BE2C (cell line): ENCODE data around the gene SPECC1L.

ENCODE experiments used
- DNase-seq: peaks from one replicate; pipeline ENCODE4 v3.0.0-alpha.2; 2020
- H3K27me3 ChIP-seq: fragments of 250-450 bp; sonication (Bioruptor Pico); 2 replicates; pipeline ENCODE4 v1.5.1; 2020; ENCODE audit warnings: mild to moderate bottlenecking
- H3K36me3 ChIP-seq: fragments of 250-450 bp; sonication (Bioruptor Pico); 2 replicates; pipeline ENCODE4 v1.5.1; 2020; ENCODE audit warnings: mild to moderate bottlenecking
- H3K4me1 ChIP-seq: fragments of 250-450 bp; sonication (Bioruptor Pico); 2 replicates; pipeline ENCODE4 v1.5.1; 2020
- H3K4me3 ChIP-seq: 2 replicates; pipeline ENCODE4 v1.5.1; 2011; ENCODE audit warnings: low read depth, low read length
- H3K9me3 ChIP-seq: fragments of 250-450 bp; sonication (Bioruptor Pico); 2 replicates; pipeline ENCODE4 v1.5.1; 2020
- TF ChIP-seq, protein P1 (sequence below): IDR thresholded peaks from 2 replicates; pipeline ENCODE4 v1.5.1; 2012; ENCODE audit warnings: mild to moderate bottlenecking, low read depth, low read length

The SPECC1L gene

DNA sequence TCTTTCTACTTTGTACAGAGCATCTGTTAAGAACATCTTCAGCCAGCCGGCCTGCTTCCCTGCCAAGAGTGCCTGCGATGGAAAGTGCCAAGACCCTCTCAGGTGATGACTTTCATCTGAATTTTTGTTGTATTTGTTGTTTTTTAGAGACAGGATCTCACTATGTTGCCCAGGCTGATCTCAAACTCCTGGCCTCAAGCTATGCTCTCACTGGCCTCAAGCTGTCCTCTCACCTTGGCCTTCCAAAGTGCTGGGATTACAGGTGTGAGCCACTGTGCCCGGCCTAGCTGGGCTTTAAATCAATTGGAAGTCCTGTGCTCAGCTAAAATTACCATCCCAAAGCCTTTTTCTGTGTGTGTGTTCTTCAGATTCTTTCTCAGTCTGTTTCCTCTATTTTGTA, 92.6 kb downstream of the SPECC1L start:
- Histone ChIP-seq H3K27me3 (no peaks in the 10 kb centered on the region), H3K4me1 (peaks cover 2% of the 10 kb centered on the region; the same call in 1 of the 2 replicates), H3K9me3 (no peaks in the 10 kb centered on the region), H3K36me3 (peaks cover 58% of the 10 kb centered on the region), H3K4me3 (no peak overlapping the region)
- TF ChIP-seq, protein P1, sequence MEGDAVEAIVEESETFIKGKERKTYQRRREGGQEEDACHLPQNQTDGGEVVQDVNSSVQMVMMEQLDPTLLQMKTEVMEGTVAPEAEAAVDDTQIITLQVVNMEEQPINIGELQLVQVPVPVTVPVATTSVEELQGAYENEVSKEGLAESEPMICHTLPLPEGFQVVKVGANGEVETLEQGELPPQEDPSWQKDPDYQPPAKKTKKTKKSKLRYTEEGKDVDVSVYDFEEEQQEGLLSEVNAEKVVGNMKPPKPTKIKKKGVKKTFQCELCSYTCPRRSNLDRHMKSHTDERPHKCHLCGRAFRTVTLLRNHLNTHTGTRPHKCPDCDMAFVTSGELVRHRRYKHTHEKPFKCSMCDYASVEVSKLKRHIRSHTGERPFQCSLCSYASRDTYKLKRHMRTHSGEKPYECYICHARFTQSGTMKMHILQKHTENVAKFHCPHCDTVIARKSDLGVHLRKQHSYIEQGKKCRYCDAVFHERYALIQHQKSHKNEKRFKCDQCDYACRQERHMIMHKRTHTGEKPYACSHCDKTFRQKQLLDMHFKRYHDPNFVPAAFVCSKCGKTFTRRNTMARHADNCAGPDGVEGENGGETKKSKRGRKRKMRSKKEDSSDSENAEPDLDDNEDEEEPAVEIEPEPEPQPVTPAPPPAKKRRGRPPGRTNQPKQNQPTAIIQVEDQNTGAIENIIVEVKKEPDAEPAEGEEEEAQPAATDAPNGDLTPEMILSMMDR, result no peak
- no peak for DNase-seq

- Histone ChIP-seq H3K9me3 (no peaks in the 10 kb centered on the region), H3K36me3 (peaks cover 87% of the 10 kb centered on the region), H3K27me3 (no peaks in the 10 kb centered on the region), H3K4me3 (no peak overlapping the region), H3K4me1 (no peaks in the 10 kb centered on the region)
- DNase-seq, result no peak
- TF ChIP-seq, protein P1, result no peak
Measured at GRCh38 chr22:24366701-24367100, 96.1 kb downstream of the SPECC1L start.

DNA sequence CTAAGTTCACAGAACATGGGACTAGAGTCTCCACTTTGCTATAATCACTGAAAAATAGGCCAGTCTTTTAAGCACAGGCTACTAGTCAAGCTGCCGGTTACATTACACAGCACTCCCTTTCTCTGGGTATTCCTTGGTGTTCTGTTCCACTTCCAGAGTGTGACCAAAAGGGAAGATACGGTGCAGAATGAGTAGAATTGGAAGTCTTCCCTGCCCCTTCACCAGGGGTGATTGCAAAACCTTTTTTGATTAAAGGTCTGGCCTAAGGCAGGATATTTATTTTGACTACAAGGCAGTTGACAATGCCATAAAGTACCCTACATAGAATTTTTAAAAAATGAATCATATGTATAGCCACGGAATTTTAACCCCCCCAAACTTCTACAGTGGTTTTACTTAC, 97.2 kb downstream of the SPECC1L start:
- DNase-seq, result no peak
- H3K36me3 ChIP-seq, result peaks cover 88% of the 10 kb centered on the region

DNA sequence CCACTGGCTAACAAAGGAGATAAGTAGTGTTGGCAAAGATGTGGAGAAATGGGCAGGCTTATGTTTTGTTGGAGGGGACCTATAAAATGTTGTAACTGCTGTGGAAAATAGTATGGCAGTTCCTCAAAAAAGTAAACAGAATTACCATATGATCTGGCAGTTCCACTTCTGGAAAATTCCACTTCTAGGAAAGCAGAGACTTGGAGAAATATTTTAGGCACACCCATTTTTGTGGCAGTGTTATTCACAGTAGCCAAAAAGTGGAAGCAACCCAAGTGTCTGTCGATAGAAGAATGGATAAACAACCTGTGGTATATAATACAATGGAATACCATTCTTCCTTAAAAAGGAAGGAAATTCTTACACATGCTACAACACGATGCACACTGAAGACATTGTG, 99.8 kb downstream of the SPECC1L start:
- TF ChIP-seq, protein P1, result no peak
- no peak for DNase-seq
- Histone ChIP-seq H3K4me3 (no peak overlapping the region), H3K36me3 (peaks cover 85% of the 10 kb centered on the region), H3K9me3 (no peaks in the 10 kb centered on the region), H3K4me1 (no peaks in the 10 kb centered on the region), H3K27me3 (no peaks in the 10 kb centered on the region)

More for the DNA sequence above, 97.2 kb downstream of the SPECC1L start:
- H3K4me1 ChIP-seq, result no peaks in the 10 kb centered on the region
- TF ChIP-seq, protein P1, result no peak
- H3K27me3 ChIP-seq, result no peaks in the 10 kb centered on the region
- H3K9me3 ChIP-seq, result no peaks in the 10 kb centered on the region
- no peak overlapping the region for H3K4me3 ChIP-seq

DNA sequence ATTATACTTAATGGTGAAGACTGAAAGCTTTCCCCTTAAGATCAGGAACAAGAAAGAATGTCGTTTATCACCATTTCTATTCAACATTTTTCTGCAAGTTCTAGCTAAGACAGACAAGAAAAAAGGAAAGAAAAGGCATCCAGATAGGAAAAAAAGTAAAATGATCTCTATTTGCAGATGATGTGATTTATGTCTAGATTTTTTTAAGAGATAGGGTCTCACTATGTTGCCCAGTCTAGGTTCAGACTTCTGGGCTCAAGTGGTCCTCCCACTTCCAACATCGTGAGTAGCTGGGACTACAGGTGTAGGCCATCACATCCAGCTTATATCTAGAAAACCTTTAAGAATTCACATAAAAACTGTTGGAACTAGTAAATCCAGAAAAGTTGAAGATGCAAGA, 105.4 kb downstream of the SPECC1L start:
- no peak overlapping the region for H3K4me3 ChIP-seq
- H3K36me3 ChIP-seq, result peaks cover 58% of the 10 kb centered on the region

DNA sequence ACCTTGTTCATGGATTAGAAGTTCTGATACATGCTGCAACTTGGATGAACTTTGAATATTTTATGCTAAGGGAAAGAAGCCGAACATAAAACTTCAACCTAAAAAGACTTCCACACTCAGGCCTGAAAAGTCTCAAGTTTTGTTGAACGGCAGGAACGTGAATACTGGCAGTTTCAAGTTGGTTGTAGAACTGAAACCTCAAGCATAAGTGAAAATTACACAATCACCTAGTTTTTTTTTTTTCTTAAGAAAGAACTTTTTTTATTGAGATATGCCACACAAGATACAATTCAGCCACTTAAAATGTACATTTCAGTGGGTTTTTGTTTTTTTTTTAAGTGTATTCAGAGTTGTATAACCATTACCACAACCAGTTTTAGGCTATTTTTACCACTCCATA, 106.0 kb downstream of the SPECC1L start:
- peaks cover 52% of the 10 kb centered on the region for H3K36me3 ChIP-seq
- H3K4me1 ChIP-seq, result peaks cover 20% of the 10 kb centered on the region
- no peak overlapping the region for H3K4me3 ChIP-seq
- no peaks in the 10 kb centered on the region; the same call in 1 of the 2 replicates for H3K9me3 ChIP-seq
- TF ChIP-seq, protein P1, result no peak
- DNase-seq, result no peak
- H3K27me3 ChIP-seq, result no peaks in the 10 kb centered on the region

More for the DNA sequence above, 105.4 kb downstream of the SPECC1L start:
- no peak for DNase-seq
- H3K4me1 ChIP-seq, result peaks cover 14% of the 10 kb centered on the region
- no peaks in the 10 kb centered on the region; the same call in 1 of the 2 replicates for H3K9me3 ChIP-seq
- TF ChIP-seq, protein P1, result no peak
- H3K27me3 ChIP-seq, result no peaks in the 10 kb centered on the region
